Activated CD8-positive, alpha-beta memory T cell treated with anti-CD3 and anti-CD28 coated beads for 1 hour (primary cell): ENCODE results near the gene FGF5.
"Not testable (repeated sequence)": the region's sequence is repeated elsewhere in the genome, so short reads cannot be mapped to it uniquely, and the experiment has no call there.

Experiments used
- DNase-seq, 2 donors: peaks; one replicate each; pipeline ENCODE4 v3.0.0-alpha.2; 2020; ENCODE audit warnings: low read depth in 1 of 2; ENCODE audit errors: extremely low read depth in 1 of 2

The FGF5 gene

DNA sequence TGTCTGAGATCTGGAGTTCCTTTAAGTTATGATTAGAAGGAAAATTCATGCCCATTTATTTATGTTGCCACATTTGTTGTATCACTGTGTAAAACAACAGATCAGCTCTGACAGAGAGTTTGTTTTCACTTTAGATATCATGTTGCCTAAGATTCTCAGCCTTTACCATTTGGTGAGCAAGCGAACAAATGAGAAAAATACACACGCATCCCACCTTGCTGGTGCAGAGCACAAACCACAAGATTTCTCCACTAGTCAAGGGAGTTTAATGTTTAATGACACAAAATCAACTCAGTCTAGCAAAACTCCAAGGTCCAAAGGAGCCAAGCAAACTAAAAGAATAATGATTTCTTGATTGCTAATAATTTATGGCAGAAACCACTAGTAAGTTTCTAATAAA is 27.7 kb downstream of the FGF5 start:
- no peak for DNase-seq

DNA sequence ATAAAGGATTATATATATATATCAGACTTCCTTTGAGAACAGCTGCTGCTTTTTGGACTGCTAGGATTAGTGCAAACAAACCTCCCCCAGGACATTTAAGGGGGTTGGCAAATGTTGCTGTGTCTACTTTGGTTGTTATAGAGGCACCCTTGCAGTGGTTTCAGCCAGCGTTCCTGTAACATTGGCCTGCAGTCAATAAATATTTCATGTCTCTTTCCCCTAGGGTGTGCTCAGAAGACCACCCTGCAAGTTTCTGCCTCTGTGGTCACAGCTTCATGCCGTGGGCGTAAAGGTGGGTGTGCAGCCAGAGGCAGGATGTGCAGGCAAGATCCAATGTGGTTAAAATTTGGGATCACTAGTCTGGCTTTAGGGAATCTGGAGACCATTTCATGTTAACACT is 28.9 kb downstream of the FGF5 start:
- no peak for DNase-seq

DNA sequence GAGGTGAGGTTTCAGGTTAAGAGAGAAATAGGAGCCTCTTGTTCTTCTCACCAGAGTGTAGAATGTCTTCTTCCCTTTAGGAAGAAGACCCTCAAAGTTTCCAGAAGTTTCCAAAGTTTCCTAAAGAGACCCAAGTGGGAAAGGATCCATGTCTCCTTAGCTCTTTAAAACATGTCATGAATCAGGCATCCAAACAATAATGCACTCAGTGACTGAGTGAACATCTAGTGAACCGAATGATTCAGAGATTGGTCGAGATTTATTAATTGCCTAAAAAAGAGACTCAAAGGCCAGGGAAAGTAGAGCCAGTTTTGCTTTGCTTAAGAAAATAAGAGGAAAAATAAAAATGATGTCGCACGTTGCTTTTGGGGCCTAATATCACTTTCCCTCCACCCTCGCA is 29.4 kb downstream of the FGF5 start:
- DNase-seq: no peak

DNA sequence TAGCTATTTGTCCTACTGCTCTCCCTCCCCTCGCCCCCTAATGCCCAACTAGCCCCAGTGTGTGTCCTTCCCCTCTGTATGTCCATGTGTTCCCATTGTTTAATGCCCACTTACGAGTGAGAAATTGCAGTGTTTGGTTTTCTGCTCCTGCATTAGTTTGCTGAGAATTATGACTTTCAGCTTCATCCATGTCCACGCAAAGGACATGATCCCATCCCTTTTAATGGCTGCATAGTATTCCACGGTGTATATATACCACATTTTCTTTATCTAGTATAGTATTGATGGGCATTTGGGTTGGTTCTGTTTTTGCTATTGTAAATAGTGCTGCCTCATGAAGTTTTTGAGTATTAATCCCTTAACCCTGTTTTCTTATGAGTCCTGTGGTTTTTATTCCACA is 35.4 kb downstream of the FGF5 start:
- no peak for DNase-seq

DNA sequence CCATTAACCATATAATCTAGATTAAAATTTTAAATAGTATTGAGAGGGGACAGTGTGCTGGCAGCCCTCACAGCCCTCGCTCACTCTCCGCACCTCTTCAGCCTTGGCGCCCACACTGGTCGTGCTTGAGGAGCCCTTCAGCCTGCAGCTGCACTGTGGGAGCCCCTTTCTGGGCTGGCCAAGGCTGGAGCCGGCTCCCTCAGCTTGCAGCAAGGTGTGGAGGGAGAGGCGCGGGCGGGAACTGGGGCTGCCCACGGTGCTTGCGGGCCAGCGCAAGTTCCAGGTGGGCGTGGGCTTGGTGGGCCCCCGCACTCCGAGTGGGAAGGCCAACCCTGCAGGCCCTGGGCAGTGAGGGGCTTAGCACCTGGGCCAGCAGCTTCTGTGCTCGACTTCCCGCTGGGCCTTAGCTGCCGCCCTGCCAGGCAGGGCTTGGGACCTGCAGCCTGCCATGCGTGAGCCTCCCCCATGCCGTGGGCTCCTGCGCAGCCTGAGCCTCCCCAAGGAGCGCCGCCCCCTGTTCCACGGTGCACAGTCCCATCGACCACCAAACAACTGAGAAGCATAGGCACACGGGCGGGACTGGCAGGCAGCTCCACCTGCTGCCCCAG is 36.3 kb downstream of the FGF5 start:
- DNase-seq: no peak

DNA sequence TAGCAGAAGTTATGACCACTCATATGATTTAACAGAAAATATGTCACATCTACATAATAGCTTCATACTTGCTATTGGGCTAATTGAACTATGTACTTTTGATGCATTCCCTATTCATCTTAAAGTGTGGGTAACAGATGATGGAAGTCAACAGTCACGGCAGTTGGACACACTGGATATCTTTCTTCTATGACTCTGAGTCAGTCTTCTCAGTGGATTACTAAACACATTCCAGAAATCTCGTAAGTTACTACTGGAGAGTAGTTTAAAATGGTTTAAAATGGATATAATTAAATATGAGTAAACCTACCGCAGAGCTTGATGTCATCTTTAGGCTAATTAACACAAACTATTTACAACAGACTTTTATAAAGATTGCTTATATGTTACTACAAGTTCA is 39.0 kb downstream of the FGF5 start:
- DNase-seq: no peak

DNA sequence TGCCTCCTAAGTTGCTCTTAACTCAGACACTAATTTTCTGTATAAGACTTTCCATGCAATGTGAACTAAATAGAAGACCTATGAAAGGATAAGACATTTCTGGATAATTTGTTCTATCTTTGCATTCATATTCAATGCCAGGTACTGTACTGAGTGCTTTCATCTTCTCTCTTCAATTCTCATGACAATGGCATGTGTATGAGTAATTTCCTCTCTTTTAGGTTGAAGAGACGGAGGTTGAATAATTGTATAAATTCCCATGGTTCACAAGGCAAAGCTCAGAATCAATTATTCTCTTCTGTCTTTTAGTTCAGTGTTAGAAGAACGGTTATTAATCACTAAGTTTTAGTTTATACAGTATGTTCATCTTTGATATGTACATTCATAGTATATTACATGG is 39.8 kb downstream of the FGF5 start:
- DNase-seq: no peak

DNA sequence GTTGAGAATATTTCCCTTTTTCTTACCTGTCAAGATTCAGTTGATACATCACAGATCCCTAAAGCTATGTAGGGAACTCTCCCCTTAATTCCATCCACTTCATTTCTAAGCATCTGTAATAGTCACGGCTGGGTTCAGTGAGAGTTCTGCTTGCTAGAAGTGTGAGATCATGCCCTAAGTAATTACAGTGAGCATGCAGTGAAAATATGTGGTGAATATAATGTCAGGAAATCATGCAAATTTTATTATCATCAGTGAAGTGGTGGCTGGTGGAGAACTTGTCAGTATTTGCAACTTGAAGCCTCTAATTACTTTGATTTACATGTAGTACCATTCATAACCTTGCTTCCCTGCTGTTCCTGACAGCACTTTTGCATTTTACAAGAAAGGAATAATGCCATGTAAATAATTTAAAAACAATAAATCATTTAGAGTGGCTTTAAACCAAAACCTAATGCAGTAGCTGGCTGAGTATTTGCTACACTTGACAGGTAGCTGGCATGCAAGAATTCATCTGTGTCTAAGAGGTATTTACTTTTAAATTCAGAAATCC is 40.8 kb downstream of the FGF5 start:
- no peak for DNase-seq

DNA sequence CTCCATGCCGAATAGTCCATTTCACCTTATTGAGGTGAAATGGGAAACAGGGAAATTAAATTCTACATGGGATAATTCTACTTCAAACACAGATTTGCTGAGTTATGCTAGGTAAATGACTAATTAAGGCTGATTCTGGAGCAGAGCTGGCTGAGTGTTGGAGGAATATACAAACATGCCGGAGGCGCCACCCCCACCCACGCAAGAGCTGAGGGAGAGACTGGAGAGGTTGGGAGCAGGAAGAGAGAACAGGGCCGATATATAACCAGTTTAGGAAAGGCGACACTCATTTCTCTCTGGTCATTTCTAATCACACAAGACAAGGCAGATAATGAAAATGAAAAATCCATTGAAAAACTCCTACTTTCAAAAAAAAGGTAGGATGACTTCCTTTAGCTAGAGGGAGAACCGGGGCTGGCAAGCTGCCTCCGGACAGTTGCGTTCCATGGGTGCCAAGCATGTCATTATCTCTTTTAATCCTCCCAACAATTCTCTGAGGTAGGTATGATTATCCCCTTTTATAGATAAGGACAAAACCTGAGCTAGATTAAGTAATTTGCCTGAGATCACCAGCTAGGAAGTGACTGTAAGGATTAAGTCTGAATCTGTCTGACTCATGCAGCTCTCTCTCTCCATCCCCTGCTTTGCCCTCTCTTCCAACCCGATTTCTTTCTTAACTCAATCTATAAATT is 41.5 kb downstream of the FGF5 start:
- no peak for DNase-seq

DNA sequence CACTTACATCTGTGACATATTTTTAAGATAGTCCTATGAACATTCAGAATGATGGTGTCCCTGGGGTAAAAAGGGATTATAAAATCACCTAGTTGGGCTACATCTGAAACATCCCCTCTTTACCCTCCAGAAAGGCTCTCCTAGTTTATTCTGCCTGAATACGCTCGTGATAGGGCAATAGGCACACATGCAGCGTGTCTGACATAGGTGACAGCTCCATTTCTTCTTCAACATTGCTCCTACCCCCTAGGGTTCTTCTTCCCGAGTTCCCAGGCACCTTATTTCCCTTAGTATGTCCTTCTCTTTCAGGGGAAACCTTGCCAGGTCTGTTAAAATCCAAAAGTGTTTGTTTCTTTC is 42.0 kb downstream of the FGF5 start:
- no peak for DNase-seq

DNA sequence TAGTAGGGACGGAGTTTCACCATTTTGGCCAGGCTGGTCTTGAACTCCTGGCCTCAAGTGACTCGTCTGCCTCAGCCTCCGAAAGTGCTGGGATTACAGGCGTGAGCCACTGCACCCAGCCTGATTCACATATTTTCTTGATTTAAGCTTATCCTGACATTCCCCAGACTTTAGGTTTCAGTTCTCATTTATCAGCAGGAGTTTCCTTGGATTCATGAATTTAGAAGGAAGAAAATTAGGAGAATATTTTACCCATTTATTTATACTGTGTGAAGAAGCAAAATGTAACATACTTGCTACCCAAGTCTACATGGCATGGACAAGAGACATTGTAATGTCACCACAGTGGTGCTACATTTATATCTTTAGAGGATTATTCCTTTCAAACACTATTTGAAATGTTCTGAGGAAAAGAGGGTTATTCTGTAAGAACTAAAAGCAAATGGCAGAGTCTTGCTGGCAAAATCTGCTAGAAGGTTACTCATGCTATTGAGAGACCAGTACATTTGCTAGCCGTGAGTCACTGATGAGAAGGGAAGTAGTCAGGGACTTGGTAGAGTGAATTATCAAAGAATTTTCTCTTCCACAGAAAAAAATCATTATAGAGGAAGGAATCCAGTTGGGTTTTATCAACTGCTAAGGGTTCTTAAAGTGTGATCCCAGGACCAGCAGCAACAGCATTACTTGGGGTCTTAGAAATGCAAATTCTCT is 43.0 kb downstream of the FGF5 start:
- no peak for DNase-seq

DNA sequence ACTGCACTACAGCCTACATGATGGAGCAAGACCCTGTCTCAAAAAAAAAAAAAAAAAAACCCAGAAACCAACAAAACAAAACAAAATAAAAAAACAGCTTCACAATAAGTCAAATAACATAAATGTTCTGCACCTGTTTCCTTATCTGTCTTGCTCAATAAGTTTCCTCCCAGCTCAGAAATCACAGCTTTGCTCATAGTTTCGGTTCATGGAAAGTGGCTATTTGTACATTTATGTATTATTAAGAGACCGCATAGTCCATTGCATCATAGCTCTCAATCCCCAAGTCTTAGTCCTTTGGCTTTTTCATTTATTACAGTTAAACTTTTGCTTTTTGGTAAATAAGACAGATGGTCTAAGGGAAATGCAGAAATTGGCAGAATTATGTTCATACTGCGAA is 44.7 kb downstream of the FGF5 start:
- DNase-seq: no peak

DNA sequence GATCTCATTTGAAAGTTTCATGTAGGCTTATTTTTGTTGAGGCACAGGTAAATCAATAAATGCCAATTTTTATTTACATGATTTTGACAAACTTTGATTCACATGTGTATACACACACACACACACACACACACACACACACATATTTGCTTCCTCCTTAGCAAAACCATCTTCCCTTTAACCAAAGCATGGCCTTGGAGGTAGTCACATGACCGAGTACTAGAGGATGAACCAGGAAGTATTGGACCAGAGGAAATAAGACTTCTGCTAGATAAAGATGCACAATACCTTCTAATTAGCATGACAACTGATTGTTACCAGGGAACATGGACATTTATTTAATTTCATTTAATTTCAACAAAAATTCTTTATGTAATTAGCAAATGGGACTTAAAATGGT is 45.7 kb downstream of the FGF5 start:
- no peak for DNase-seq

DNA sequence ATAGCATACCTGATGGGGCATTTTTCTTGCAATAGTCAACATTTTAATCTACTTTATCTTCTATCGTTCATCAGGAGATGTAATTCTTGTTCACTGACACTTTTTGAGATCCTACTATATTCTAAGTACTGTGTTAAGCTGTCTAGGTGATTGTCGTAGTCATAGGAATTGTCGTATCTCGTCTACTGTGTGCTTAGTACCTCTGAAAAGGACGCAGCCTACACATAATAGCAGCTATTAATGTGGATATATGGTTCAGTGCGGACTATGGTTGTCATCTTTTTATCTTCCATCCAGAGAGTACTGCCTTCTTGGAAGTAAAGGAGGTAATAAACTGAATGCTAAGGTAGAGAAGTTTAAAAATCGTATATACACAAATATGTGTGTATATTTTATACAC is 47.2 kb downstream of the FGF5 start:
- no peak for DNase-seq

DNA sequence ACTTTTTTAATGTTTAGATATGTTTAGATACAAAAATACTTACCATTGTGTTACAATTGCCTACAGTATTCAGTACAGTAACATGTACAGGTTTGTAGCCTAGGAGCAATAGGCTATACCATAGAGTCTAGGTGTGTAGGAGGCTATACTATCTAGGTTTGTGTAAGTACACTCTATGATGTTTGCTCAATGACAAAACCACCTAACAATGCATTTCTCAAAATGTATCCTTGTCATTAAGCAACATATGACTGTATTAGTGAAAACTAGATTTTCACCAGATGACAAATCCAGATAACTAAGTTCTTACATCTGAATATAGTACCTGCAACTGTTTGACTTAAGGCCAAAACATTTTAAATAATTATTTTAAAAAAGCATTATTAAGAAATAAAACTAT is 49.4 kb downstream of the FGF5 start:
- not testable (repeated sequence) for DNase-seq

DNA sequence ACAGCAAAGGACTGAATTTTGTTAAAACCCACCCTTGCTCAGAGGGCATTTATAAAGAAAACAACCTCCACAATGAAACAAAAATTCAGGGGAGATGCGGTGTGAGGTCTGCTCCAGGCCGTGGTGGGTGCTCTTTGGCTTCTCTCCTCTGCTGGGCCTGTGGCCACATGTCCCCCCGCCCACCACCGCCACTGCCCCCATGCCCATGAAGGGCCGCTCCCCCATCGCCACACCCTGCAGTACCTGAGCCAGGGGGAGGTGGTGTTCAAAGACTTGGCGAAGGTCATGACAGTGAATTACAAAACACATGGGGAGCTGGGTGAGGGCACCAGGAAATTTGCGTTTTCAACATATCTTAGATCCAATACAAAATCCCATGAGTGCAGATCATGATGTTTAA is 54.9 kb downstream of the FGF5 start:
- no peak for DNase-seq

DNA sequence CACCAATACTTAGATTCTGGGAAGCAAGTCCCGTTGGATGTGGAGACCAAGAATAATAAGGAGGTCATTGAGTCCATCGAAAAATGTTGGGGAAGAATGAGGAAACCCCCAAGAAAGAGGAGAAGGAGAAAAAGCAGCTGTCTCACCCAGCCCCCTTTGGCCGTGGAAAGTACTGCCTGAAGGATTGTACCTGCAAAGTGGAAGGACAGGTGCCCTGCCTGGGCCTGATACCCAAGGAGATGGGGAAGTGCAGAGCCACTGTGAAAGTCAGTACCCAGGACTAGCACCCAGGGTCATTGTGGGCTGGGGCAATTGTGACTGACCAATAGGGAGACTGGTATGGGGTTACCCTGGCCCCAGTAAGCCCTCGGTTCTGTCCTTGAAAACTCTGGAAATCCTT is 55.3 kb downstream of the FGF5 start:
- no peak for DNase-seq

DNA sequence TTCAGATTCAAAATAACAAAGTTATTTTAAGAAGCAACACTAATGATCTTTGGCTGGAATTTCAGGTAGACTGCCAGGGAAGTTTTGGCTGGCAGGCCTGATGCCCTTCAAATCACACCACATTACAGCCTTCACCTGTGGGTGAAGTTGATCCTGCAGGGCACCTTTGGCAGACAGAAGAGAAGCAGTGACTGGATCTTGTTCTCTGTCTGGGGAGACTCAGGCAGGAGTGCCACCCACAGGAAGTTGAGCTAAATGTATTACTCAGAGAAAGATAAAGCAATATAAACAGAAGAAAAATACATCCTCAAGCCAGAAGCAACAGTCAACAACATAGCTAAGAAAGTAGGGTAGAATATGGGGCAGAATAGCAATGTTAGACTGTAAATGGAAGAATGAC is 56.3 kb downstream of the FGF5 start:
- DNase-seq: no peak

DNA sequence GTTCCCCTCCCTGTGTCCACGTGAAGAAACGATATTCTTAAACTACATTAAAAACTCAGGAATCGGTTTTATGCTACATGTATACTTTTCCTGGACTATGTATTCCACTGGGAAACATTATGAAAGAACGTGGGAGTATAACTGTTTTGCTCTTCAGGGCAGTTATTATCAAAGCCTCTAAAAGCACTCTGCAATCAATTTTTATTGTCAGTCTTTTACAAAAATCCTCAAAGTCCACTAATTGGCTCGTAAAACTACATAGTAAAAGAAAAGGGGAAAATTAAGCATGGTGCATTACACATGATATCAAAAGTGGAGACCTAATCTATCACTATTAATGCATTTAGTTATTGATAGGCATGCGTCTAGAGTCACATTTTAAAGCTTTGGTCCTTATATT is 57.7 kb downstream of the FGF5 start:
- DNase-seq: no peak

DNA sequence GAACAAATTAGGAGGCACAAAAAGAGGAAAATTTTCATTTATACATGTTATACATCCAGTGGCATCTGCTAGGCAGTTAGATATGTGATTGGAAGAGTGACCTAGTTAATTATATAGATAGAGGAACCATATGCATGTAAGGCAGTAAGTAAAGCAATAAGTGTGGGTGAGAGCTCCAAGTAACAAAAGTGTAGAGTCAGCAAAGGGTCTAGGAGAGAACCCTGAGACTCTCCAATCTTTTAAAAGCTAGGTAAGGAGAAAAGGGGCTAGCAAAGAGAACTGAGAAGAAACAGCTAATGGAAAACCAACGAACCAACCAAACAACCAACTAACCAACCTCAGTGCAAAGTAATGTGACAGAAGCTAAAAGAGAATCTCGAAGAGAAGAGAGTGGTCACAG is 65.2 kb downstream of the FGF5 start:
- no peak for DNase-seq

DNA sequence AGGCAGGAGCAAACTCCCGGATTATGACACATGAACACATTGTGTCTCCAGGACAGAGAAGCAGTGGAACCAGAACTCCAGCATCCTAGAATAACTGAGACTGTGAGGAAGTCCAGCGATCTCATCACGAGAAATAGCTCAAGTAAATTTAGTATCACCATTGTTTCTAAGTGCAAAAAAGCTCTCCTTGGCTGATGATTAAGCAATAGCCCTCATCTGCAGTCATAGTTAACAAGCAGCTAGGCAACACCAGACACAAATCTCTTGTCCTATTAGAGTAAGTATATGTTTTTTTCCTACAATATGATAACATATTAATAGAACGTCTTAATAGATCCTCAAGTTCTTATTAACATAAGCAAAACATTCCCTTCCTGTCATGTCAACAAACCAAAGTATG is 66.7 kb downstream of the FGF5 start:
- DNase-seq: no peak

DNA sequence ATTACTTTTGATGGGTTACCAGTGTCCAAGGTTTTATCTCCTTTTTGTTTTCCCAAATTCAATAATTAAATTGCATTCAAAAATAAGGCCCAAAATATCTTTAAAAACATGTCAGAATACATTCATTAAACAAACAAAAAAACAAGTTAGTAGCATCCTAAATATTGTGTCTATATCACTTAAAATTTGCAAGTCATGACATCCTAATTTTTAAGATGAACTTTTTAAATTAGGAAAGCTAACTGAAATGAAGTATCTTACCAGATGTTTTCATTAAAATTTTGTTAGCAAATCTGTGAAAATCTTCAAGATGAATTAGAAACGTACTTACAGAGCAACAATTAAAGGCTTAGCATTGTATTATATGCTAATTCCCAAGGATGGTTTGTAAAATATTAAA is 68.1 kb downstream of the FGF5 start:
- DNase-seq: no peak
